GM12892 (cell line): ENCODE measurements around the gene CLDN4.

Source experiments
- POLR2A ChIP-seq: IDR thresholded peaks from 2 replicates; pipeline ENCODE4 v1.6.1; 2011; ENCODE audit warnings: low read depth, low read length, control low read depth
- POLR2AphosphoS5 ChIP-seq: IDR thresholded peaks from 2 replicates; pipeline ENCODE4 v1.6.1; 2011; ENCODE audit warnings: low read depth, low read length, control low read depth
- TAF1 ChIP-seq: IDR thresholded peaks from 2 replicates; pipeline ENCODE4 v1.6.1; 2011; ENCODE audit warnings: low read depth, mild to moderate bottlenecking, control low read depth, low read length, borderline replicate concordance

DNA sequence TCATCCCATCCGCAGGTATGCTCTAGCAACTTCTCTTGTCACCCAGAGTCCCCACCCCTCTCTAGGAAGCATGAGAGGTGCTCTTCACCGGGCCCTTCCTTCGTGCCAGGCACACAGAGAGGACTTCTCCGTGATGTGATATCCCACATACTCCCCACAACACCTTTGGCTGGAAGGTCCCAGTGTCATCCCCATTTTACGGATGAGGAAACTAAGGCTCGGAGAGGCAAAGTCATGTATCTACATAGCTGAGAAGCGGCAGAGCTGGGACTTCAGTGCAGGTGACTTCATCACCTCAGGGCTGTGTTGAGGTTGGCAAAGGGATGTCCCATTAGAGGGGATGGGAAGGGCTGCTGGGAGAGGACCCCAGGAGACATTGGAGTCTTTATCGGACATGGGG, 45.6 kb downstream of the CLDN4 start:
- TF ChIP-seq POLR2AphosphoS5 (no peak), TAF1 (no peak), POLR2A (no peak)
